ENCODE results near the gene CAMTA1.

CAMTA1 gene

DNA sequence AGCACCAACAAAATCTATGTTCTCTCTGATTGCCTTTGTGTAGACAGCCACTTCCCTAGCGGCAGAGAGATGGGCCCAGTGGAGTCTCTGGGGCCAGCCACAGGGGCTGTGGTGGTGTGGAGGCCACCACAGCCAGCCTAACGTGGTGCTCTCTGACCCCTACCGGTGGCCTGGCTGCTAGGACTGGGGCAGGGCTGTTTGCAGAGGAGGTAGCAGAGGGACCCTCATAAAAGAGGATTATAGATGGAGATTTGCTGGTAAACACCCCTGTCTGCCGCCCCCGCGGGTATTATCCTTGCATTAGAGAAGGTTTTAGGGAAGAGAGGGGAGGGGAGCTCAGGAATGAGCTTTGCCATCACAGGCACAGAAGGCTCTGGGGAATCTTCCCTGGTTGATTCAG, 675.6 kb downstream of the CAMTA1 start:
- no peak for DNase-seq (ENCODE audit: low read depth in 2 of 2, low spot score in 1 of 2)

DNA sequence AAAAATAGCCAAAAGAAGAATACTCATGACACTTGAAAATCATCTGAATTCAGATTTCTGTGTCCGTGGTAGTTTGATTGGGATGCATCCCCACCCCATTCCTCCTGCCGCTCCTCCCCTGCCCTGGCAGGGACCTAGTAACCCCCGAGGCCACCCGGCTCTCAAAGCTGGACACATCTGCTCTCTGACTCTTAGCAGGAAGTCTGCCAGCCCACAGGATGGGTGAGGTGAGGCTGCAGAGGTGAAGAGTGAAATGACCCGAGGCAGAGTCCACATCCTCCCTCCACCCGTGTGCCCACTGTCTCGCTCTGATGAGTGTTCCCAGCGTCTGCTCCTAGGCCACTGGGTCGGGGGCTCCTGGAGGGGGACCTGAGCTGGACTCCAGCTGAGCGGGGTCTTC, 677.4 kb downstream of the CAMTA1 start:
- no peak for DNase-seq (ENCODE audit: low read depth in 2 of 2, low spot score in 1 of 2)

DNA sequence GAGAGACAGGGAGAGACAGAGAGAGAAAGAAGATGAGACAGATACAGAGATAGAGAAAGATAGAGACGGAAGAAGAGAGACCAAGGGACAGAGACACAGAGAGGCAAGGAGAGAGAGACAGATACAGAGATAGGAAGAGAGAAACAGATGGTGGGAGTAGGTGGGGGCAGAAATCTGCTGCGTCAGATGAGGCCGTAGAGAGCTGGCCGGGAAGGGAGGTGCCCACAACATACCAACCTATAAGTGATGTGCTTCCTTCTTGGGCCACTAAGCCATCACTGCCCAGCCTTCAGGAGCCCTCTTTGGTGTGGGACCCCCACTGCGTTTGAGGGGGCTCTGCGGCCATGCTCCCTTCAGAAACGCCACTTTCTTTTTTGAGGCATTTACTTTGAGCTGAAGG, 678.3 kb downstream of the CAMTA1 start:
- no peak for DNase-seq (ENCODE audit: low read depth in 2 of 2, low spot score in 1 of 2)

DNA sequence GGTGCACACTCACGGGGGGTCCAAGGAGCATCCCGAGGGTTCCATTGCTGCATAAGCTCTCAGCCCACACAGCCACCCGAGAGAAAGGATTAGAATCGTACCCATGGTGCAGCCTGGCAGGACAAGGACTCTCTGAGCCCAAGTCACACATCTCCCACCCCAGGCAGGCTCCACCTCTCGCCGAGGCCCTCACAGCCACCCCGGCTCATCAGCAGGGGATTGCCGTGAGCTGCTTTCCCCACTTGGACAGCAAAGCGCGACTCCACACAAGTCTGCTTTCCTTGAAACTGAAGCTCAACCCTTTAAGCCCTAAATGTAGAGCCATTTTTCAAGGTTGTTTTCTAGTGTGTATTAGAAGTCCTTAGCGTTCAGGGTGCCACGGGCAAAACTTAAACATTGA, 679.5 kb downstream of the CAMTA1 start:
- no peak for DNase-seq (ENCODE audit: low read depth in 2 of 2, low spot score in 1 of 2)

DNA sequence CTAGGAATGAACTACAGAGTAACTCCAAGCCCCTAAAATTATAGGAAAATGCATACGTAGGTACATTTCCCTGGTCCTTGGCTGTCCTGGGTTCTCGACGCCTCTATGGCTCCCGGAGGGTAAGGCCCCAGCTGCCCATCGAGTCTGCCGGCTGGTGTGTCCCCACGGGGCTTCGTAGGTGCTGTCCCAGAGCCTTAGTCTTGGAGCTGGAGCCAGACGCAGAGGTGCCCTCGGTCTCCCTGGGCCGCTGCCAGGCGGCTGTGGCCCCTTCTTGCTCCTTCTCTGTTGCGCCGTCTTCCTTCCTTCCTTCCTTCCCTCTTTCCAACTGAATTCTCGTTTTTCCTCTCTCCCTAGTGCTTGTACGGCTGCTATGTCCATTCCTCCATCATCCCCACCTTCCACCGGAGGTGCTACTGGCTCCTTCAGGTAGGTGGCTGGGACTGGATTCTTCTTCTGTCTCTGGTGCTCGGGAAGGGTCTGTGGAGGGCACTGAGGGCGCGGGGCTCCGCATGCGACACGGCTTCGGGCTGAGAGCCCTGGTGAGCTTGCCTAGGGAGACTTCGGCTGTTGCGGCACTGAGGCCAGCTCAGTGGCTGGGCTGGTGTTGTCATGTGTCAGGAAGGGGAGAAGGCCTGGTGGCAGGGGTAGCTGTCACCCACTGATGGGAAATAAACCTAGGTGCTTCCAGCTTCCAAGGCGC, 682.4 kb downstream of the CAMTA1 start:
- DNase-seq (ENCODE audit: low read depth in 2 of 2, low spot score in 1 of 2), result no peak

DNA sequence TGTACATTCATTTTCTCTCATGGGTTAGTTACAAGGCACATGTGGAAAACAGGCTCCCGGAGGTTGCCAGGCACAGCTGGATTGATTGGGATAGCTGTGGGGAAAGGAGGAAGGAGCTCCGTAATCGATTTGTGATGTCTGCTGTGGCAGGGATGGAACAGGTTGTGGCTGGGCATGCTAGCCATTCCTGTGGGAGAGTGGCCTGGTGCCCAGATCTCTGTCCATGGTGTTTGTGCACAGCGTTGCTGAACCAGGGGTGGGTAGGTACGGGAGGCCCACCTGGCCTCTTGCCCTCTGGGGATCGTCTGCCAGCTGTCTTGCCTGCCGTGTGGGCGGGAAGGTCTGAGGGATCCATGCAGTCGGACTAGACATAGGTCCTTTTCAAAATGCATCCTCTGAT, 683.0 kb downstream of the CAMTA1 start:
- DNase-seq (ENCODE audit: low read depth in 2 of 2, low spot score in 1 of 2), result no peak

DNA sequence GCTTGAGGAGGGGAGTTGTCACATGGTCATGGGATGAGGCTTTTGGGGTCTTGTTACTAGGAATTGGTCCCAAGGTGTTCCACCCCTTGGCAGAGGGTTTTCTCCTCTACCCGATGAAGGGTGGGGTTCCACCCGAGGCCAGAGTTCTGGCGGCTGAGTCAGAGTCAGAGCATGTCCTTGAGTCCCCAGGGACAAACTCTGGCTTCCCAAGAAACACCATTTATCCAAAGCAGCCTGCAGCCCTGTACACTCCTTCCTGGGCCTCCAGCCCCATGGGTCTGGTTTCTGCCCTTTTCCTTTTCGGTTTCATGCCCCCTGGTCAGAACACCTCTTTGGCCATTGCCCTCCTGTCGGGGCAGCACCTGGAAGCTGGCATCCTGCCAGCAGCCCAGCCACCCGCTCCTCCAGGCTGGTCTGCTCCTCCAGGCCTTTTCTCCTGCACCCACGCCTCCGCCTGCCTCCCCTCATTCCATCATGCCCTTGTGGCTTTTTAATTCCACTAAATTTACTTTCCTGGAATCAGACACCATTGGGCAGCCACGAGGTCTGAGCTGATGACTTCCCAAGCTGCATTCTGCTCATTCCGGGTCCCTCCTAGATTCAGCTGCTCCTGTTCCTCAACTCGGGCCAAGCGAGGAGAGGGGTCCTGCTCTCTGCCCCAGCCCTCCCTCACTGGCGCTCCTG, 684.1 kb downstream of the CAMTA1 start:
- no peak for DNase-seq (ENCODE audit: low read depth in 2 of 2, low spot score in 1 of 2)

DNA sequence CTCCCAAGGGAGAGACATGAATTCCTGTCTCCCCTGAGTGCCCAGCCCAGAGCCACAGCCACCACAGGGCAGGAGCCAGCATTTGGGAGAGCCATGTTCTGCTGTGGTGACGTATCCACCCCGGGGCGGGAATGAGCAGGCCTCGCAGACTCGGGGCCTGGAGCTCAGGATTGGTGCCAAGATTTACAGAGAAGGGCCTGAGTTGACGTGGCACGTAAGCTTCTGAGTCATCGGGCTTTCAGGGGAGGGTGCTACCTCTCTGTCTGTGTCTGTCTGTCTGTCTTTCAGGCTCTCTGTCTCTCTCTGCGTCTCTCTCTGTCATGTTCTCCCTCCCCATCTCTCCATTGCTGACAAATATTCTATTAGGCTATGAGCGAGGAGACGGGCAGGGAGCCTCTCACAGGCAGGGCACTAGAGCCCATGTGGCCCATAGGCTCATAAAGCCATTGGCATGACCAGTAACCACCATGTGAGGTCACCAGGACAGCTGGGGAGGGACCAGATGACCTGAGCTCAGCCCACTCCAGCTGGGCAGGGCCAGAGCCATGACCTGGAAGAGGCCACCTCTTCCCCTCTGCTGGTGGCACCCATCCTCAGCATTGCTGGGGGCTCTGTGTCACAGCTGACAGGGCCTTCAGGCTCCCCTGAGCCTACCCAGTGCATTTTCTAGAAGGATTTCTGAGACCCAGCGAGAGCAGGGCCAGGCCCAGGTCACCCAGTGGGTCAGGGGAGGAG, 685.8 kb downstream of the CAMTA1 start:
- no peak for DNase-seq (ENCODE audit: low read depth in 2 of 2, low spot score in 1 of 2)

DNA sequence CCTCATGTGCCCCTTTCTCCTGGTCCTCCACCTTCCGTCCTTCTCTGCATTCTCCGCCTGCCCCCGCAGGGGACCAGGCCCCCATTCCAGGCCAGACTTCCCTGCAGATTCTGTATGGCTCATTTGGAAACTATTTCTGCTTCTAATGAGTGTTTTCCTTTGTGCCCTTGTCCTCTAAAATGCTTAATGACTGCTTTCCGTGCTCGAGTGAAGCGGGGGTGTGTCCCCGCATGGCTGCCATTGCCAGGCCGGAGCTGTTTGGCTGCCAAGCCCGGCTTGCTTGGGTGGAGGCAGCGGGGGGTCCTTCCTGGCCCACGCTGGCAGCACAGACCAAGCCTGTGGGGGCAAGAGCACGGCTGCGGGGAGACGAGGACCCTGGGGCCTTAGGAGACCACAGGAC, 686.6 kb downstream of the CAMTA1 start:
- DNase-seq (ENCODE audit: low read depth in 2 of 2, low spot score in 1 of 2), result no peak

DNA sequence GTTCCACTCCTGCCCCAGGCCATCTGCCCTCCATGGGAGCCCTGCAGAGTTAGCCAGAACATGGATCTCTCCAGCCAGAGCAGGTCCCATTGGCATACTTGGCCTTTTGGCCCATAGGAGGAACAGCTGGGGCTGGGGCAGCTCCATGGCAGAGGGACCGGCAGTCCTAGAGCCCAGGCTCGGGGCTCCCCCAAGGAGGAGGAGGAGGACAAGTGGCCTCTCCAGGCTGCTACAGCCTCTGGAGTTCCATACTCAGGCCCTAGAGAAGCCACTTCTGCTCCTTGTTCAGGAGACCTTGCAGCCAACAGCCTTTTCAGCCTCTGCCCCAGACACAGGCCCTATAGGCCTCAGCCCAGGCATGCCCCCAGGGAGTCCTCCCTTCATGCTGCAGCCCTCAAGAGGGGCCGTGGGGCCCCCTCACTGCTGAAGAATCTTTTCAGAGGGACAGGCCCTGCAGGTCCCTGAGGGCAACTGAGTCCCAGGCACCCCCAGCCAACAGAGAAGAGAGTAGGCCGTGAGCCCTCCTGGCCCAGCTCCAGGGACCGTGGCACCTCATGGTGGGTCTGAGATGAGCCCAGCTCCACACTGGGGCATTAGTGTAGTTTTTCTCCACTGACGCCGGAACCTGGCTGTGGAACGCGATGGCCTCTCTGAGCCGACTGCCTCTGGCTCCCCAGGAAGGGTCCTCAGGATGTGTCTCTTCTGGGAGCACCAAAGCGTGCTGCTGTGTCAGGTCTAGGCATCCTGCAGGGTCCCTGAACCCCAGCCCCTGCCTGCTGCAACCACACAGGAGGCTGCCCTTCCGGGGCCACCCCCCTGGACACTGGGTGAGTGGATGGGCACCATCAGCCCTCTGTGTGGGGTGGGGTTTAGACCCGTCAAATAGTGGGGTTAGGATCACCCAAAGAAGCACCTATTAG, 688.2 kb downstream of the CAMTA1 start:
- DNase-seq (ENCODE audit: low read depth in 2 of 2, low spot score in 1 of 2), result no peak

DNA sequence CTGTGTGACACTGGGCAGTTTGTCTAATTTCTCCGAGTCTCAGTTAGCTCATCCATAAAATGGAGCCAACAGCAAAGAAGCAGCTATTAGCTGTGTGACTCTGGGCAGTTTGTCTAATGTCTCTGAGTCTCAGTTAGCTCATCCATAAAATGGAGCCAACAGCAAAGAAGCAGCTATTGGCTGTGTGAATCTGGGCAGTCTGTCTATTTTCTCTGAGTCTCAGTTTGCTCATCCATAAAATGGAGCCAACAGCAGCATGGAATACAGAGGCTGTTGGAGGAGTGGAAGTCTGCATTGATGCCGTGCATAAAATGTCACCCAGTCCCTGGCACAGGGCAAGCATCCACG, 688.9 kb downstream of the CAMTA1 start:
- DNase-seq (ENCODE audit: low read depth in 2 of 2, low spot score in 1 of 2), result no peak

DNA sequence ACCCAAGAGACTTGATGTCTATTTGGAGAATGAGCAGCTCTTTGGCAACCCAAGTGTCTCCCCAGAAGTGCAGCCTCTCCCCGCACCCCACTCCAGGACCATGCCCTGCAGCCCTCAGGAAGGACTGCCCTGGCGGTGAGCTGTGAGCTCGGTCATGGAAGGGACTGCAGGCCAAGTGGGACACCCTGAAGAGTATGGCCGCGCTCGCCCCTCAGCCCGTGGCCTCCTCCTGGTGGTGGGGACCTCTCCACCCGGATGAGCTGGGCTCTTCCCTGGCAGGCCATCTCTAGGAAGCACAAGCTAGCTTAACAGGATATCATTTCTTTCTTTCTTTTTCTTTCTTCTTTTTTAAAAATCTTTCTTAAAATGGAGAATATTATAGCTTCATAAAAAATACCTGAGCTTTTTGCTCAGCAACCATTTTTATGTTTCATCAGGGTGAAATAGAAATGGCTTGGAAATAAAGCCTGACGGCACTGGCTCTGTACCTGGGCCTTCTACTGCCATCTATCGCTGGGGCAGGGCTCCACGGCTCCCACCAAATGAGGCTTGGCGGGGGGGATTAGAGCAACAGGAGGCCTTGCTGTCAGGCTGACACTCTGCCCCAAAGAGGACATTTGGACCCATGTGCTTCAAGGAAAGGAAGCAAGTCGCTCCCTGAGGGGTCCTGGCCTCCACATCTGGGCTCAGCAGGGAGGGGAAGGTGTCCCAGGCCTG, 689.7 kb downstream of the CAMTA1 start:
- no peak for DNase-seq (ENCODE audit: low read depth in 2 of 2, low spot score in 1 of 2)

DNA sequence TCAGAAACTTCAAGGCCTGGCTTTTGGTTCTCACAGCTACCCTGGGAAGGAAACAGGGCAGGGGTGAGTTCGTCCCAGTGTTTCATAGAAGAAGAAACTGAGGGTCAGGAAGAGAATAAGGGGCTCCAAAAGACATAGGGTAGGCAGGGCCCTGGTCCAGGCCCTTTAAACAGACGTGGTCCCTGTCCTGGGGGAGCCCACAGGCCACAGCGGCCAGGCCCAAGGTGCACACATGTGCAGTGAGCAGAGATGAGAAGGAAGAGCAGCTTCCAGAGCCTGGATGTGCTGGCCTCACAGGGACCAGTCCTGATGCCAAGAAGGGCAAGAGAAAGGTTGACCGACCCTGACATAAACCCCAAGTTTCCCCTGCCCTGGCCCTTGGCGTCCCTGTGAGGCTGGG, 690.4 kb downstream of the CAMTA1 start:
- no peak for DNase-seq (ENCODE audit: low read depth in 2 of 2, low spot score in 1 of 2)

DNA sequence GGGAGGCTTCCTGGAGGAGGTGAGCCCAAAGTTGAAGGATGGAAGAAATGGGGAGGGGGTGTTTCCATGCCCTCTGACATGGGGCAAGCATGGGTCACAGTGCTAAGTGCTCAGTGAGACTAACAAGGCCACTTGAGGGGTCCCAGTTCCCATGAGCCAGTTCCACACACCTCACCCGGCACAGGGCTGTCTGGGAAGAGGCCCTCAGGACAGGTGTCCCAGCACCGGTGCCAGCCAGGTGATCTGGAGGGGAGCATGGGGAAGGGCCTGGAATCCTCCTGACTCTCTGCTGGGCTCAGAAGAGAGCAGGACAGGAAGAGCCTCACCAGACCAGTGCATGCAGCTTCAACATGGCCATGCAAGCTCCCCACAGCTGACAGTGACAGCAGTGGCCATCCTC, 691.1 kb downstream of the CAMTA1 start:
- DNase-seq (ENCODE audit: low read depth in 2 of 2, low spot score in 1 of 2), result no peak

DNA sequence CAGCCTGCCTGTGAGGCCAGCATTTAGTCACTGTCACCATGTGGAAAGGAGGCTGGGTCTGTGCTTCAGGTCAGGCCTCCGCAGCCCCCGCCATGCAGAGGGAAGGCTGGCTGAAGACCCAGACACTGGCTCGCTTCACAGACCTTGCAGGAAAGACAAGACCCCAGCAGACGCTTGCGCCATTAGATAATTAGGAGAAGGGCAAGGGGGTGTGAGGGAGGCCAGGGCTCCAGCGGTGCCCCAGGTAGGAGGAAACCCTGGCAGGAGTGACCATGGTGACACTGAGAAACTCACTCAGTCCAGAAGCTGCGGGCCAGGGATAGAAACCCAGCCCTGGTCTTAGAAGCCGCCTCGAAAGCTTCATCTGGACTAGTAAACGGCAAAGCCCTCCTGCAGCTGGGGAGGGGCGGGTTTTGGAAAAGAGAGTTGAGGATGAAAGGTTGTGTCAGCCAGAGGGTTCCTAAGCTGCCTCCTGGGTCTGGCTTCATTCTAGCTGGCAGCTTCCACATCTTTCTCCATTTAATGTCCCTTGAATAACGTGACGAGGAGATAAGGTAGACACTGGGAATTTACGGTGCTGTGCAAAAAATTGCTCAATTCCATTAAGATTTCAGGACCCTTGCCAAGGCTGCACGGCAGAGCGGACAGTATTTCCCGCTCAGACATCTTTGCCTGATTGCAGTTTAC, 691.8 kb downstream of the CAMTA1 start:
- no peak for DNase-seq (ENCODE audit: low read depth in 2 of 2, low spot score in 1 of 2)

DNA sequence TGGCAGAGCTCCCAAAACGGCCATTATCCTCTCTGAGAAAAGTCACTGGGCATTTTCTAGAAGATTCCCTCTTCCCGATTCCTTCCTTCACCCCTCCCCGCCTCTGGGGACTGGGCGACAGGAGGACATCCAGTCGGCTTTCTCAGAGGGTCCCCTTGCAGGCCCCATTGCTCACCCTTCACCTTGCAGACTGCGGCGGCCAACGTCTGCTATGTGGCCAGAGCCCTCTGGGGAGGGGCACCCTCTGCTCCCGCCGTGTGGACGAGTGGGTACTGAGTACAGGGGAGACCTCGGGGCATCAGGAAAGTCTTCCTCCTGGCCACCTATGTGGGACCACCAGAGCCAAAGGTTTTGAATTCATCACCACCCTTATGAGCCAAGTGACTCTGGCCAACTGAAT, 692.3 kb downstream of the CAMTA1 start:
- DNase-seq (ENCODE audit: low read depth in 2 of 2, low spot score in 1 of 2), result no peak

DNA sequence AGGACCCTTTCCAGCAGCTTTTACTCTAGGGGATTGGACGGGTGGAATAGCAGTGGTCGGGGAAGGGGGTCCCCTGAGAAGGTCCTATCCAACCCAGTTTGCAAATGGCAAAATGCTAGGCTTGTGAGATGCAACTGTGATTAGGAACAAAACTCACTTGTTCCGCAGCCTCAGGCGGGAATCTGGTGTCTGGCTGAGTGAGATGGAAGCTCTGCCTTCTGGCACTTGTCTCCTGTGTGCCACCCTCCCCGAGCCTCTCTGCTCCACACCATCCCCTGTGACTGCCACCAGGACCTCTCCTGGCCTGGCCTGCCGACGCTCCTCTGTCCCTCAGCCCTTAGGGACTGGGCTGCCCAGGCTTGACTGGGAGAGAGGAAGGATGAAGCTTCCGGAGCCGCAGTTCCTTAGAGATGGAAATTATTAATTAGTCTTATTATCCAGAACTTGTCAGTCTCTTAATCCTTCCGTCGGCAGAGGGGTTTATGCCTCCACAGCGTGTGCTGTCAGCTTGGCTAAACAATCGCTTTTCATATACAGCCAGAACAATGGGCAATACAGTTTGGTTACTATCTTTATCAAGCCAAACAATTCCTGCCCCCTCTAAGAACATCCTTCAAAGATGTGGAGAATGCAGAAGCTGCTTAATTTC, 693.0 kb downstream of the CAMTA1 start:
- DNase-seq (ENCODE audit: low read depth in 2 of 2, low spot score in 1 of 2), result no peak

DNA sequence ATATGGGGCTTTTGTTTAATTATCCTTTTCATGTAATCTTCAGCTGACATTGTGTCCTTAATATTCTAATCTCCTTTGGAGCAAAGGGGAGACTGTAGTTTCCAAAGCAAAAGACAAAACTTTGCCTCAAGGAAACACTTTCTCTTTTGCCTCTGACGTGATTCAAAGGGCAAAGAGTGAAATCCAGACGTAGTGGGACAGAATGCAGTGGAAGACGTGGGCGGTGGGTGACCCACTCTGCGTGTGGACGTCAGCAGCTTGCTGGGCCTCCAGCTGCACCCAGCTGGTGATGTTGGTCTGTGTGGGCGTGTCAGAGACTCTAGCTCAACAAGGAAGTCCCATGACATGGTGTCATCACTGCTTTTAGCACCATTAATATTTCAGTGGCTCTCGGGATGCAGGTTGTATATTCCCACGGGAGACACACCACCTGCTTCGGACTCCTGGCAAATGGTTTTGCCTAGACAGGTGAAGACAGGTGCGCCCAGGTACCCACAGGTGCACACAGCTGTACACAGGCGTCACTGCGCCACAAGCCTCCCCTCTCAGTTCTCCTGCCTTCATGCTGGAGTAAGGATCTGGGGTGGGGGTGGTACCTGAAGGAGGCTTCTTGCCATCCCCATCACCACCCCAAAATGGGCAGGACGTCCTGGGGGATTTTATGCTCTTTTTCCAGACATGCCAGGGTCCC, 693.7 kb downstream of the CAMTA1 start:
- no peak for DNase-seq (ENCODE audit: low read depth in 2 of 2, low spot score in 1 of 2)

DNA sequence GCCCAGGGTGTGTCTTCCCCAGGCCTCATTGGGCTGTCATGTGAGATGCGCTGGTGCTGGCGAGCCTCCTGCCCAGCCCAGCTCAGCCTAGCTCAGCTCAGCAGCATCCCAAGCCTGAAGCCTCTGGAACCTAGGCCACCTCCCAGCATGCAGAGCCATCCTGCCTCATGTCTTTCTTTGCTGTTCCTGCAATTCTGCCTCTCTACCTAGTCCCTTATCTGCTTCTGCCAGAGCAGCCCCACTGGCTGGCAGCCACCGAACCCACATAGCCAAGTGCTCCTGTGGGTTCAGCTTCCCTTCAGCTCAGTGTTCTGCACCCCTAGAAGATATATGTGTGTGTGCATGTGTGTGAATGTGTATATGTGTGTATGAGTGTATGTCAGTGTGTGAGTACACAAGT, 694.3 kb downstream of the CAMTA1 start:
- DNase-seq (ENCODE audit: low read depth in 2 of 2, low spot score in 1 of 2), result no peak

Data from stimulated activated CD8-positive, alpha-beta memory T cell treated with anti-CD3 and anti-CD28 coated beads, Interleukin-4, amount 100 ng/mL, for 4 hours (primary cell).